Measurements from ENCODE around the gene RBM19.

Gene RBM19

DNA sequence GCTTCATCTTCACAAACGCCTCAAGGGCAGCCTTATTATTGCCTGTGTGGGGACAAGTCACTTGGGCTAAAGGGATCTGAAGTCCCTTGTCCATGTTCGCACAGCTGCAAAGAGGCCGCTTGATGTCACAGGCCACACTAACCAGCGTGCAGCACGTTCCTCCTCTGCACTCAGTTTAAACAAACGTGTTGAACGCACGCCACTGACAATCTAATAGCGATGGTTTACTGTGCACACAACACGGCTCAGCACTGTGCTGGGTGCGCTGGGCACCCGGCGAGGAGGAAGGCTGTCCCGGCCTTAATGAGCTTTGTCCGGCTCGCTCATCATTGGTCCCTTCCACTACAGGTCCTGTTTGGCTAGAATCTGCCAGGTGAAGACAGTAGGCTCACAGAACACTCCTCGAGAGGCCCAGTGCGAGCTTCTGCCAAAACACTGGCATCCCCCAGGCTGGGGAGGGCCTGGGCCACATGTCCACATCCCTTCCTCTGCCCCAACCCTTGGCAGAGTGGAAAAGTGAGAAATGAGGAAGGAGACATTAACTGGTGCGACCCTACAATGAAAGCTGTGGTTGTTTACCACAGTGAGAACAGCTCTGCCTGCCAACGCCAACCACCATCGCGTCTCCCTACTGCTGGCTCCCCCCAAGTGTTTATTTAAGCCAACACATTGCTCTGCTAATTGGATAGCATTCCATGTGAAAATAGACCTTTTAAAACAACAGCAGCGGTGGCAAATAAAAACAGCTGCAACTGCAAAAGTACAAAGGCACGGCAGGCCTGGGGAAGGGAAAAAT is 113.2 kb downstream of the RBM19 start:
- no peak for FAIRE-seq

- FAIRE-seq: no peak
Observed at GRCh38 chr12:113852264-113852663, 113.9 kb downstream of the RBM19 start.

GRCh38 chr12:113850309-113851056 is 115.6 kb downstream of the RBM19 start:
- no peak for FAIRE-seq

- FAIRE-seq: no peak
Observed at GRCh38 chr12:113847856-113848255, 118.3 kb downstream of the RBM19 start.

GRCh38 chr12:113846883-113847755 is 119.0 kb downstream of the RBM19 start:
- no peak for FAIRE-seq

GRCh38 chr12:113845900-113846674 is 120.0 kb downstream of the RBM19 start:
- no peak for FAIRE-seq

GRCh38 chr12:113844495-113845210 is 121.5 kb downstream of the RBM19 start:
- FAIRE-seq: no peak

GRCh38 chr12:113842699-113843098 is 123.4 kb downstream of the RBM19 start:
- no peak for FAIRE-seq

DNA sequence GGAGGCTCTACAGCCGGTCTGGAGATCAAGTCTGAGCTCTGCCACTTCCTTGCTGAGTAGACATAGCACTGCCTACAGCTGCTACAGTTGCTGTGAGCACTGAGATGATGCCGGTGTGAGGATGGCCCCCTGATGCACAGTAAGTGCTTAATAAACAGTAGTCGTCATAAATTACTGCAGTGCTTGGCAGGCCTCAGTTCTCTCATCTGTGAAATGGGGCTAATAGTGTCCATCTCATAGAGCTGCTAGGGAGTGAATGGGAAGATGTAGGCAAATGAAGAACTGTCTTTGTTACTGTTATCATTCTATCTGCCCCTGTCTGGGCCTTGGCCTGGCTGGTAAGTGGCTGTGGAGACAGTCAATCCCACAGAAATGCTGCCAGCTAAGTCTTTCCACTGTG is 124.3 kb downstream of the RBM19 start:
- no peak for FAIRE-seq

- FAIRE-seq: no peak
Observed at GRCh38 chr12:113840401-113841042, 125.6 kb downstream of the RBM19 start.

- no peak for FAIRE-seq
Observed at GRCh38 chr12:113838896-113839295, 127.2 kb downstream of the RBM19 start.

GRCh38 chr12:113837528-113838296 is 128.4 kb downstream of the RBM19 start:
- no peak for FAIRE-seq

GRCh38 chr12:113837084-113837483 is 129.0 kb downstream of the RBM19 start:
- no peak for FAIRE-seq

- FAIRE-seq: no peak
Observed at GRCh38 chr12:113835896-113836295, 130.2 kb downstream of the RBM19 start.

DNA sequence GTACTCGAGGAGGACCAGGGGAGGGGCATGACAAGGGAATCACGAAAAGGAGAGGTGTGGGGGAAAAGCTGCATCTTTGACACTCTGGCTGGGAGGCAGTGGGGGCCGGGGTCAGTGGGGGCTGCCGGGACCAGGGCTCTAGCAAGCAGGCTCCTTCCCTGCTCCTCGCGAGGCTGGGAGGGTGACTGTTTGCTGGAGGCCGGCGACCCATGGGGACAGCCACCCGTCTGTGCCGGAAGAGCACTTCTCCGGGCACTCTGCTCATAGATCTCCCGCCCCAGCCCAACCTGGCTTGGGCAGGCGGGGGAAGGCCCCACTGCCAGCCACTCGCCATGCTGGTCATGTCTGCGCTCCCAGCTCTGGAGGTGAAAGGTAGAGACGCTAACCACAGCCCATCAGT is 130.7 kb downstream of the RBM19 start:
- no peak for FAIRE-seq

- no peak for FAIRE-seq
Observed at GRCh38 chr12:113833422-113833821, 132.7 kb downstream of the RBM19 start.

DNA sequence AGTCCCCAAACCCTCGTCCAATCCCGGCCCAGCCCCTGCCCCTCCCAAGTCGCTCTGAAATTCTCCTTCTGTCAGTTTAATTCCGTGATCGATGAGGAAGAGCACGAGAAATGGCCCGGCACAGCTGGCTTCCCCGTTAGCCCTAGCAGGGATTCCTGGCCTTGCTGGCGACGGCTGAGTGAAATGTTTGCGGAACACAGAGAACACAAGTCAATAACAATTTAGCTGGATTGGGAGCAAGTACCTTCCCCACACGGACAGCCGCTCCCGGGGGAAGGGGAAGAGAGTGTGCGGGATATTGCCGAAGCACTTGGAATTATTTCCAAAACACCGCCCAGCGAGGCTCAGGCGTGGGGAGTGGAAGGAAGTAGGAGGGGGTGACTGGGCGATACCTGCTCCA is 134.6 kb downstream of the RBM19 start:
- FAIRE-seq: no peak

DNA sequence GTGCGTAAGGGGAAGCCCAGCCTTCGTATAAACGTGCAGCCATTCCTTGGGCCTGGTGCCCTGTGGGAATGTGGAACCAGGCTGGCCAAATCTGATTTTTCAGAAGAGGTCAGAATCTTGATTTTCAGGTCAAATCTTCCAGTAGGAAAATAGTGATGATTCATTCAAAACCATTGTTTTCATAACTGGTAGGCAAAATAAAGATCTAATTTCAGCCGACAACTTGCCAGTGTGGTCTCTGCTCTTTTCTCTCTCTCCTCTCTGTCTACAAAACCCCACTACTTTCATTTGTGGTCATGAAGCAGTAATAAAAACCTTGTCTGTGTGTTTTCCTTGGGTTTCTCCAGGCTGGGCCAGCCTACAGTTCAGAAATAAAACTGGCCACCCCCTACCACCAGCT is 135.1 kb downstream of the RBM19 start:
- no peak for FAIRE-seq

- no peak for FAIRE-seq
Observed at GRCh38 chr12:113829212-113829611, 136.9 kb downstream of the RBM19 start.

DNA sequence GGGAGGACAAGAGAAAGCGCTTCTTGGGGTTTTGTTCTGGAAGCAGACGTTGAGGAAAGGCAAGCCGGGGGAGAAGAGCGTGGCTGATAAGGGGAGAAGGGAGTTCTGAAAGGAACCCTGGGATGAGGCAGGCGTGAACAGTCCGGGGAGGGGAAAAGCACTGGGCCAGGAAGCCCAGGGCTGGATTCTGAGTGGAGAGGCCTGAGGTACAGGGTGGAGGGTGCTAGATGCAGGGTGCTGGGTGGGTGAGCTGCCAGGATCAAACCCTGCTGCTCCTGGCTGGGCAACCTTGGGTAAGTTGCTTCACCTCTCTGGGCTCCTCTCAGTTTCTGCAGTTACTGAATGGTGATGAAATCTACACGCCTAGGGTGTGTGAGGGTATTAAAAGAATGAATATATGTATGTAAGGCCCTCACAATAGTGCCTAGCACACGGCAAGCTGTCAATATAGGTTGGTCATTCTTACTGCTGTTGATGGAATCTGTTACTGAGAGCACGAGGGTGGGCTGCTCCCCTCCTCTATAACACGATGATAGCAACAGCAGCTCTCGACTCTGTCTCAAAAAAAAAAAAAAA is 138.5 kb downstream of the RBM19 start:
- FAIRE-seq: no peak

All from colon (tissue), 2 donors.